DND-41 (cell line): ENCODE data around the gene BAIAP2.

Experiments used
- EZH2 ChIP-seq: IDR thresholded peaks from 3 replicates; pipeline ENCODE4 v1.6.1; 2012; ENCODE audit warnings: borderline replicate concordance, low read depth, mild to moderate bottlenecking, moderate library complexity, low read length, inconsistent platforms; ENCODE audit not compliant: severe bottlenecking
- TF ChIP-seq, protein P1 (sequence below): IDR thresholded peaks from 2 replicates; pipeline ENCODE4 v1.5.1; 2012; ENCODE audit warnings: borderline replicate concordance, low read length, moderate library complexity, mild to moderate bottlenecking; ENCODE audit not compliant: poor library complexity, severe bottlenecking; ENCODE audit errors: extremely low read depth

DNA sequence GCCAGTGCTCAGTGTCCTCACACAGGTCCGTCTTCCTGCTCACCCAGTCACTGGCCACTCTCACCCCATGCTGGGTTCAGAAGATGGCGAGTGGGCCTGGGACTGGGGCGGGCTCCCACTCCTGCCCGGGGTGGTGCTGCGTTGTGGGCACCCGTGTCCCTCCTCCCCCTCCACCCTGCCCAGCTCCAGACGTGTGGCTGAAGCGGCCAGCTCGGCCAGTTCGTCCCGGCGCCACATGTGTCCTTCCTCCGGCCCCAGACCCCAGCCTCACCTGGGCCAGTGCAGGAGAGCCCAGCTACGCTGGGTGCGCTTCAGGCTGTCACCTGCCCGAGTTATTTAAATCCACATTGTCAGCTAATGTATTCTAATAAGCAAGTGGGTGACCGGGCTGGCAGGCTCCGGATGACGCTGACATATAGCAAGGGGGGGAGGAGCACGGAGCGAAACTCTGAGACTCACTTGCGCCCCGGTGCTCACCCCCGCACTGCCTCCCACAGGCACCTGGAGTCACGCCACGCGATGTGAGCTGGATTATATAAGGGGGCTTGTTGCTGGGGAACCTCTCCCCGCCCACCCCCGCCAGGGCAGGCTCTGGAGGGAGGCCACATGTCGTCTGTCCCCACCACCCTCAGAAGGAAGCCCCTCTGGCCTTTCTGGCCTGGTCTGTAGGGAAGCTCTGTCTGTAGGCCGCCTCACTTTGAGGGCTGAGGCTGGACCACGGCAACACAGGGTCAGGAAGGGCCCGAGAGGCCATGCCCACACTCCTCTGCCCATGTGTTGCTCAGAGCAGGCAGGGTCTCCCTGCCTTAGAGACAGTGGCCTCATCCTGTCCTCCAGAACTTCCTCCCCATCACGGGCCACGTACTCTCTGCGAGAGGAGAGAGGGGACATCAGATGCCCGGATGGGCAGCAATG, 7.1 kb upstream of the BAIAP2 start:
- TF ChIP-seq, protein P1, sequence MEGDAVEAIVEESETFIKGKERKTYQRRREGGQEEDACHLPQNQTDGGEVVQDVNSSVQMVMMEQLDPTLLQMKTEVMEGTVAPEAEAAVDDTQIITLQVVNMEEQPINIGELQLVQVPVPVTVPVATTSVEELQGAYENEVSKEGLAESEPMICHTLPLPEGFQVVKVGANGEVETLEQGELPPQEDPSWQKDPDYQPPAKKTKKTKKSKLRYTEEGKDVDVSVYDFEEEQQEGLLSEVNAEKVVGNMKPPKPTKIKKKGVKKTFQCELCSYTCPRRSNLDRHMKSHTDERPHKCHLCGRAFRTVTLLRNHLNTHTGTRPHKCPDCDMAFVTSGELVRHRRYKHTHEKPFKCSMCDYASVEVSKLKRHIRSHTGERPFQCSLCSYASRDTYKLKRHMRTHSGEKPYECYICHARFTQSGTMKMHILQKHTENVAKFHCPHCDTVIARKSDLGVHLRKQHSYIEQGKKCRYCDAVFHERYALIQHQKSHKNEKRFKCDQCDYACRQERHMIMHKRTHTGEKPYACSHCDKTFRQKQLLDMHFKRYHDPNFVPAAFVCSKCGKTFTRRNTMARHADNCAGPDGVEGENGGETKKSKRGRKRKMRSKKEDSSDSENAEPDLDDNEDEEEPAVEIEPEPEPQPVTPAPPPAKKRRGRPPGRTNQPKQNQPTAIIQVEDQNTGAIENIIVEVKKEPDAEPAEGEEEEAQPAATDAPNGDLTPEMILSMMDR = no peak
- TF ChIP-seq EZH2 = no peak
